CD4-positive, alpha-beta T cell treated with Interleukin-15 for 4 hours (primary cell): Measurements from ENCODE around the gene SMARCD1.
"Not testable (repeated sequence)": the region's sequence is repeated elsewhere in the genome, so short reads cannot be mapped to it uniquely, and the experiment has no call there.

Experiments
- DNase-seq: peaks from one replicate; pipeline ENCODE4 v3.0.0-alpha.2; 2020; ENCODE audit warnings: low spot score

The SMARCD1 gene

DNA sequence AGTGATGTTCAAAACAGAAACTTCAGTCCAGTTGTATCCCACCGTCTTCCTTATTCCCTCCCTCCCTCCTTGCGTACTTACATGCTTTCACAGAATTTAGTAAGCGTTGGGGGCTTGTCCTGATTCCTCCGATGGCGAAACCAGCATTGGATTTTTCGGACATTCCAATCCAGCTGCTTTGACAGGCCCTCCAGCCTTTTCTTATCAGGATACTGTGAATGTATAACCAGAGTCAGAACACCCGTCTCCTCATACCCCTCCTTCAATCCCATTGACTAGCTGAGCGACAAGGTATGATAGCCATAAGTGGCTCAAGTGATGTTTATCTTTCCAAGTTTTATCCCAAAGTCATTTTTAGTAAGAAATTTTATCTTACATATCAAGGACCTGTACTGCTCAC lies 57.9 kb downstream of the SMARCD1 start:
- no peak for DNase-seq

- DNase-seq, result no peak
These were observed 60.3 kb downstream of the SMARCD1 start for GRCh38 chr12:50145439-50145838.

- DNase-seq, result no peak
These were observed 62.1 kb downstream of the SMARCD1 start for GRCh38 chr12:50147281-50147680.

- not testable (repeated sequence) for DNase-seq
These were observed 62.9 kb downstream of the SMARCD1 start for GRCh38 chr12:50148011-50148410.

- no peak for DNase-seq
These were observed 64.2 kb downstream of the SMARCD1 start for GRCh38 chr12:50149311-50149710.
